ENCODE measurements around the gene TRERF1. TPM values are rescaled to one million over a fixed set of nuclear protein-coding genes. Genes with fewer than 3 reads are reported as not detected.

TRERF1 gene
- total and polyA plus RNA-seq, 2 of the 8 experiments (the other 6 are each of a cell fraction or from before 2014, with no cell fraction given) = 10.8 to 21.5 TPM

- H3K4me1 ChIP-seq (replicated peaks in 1 of 4; ENCODE audit: control insufficient read depth in 3 of 4, insufficient read depth in 4 of 4, low read length in 3 of 4) = no peaks in the 10 kb centered on the region
- no peak overlapping the region for H3K18ac ChIP-seq (ENCODE audit: extremely low read depth, low read length)
- H4K20me1 ChIP-seq (replicated peaks in 1 of 2; ENCODE audit: control insufficient read depth in 1 of 2, insufficient read depth in 2 of 2, low read length in 2 of 2) = no peaks in the 10 kb centered on the region
- H3K23me2 ChIP-seq (ENCODE audit: low read depth, low read length) = 0 out of 2 replicates have a peak, but pooled peaks cover 3% of the 10 kb centered on the region
- no peak overlapping the region for H3K14ac ChIP-seq (ENCODE audit: insufficient read length)
- no peaks in the 10 kb centered on the region for H3K27me3 ChIP-seq (replicated peaks in 1 of 4; ENCODE audit: control insufficient read depth in 3 of 4, extremely low read depth in 1 of 4, insufficient read depth in 3 of 4, low read length in 3 of 4)
- H4K8ac ChIP-seq (ENCODE audit: extremely low read depth, insufficient read depth, low read length) = no peak overlapping the region
- POLR2A ChIA-PET (ENCODE audit: partially characterized antibody) = interaction anchor here (0.8 kb wide), 1 partner anchor 12 kb away, joined by 3 read pairs; no protein-coding TSS in a partner anchor
- no peak overlapping the region for H3K27ac ChIP-seq (ENCODE audit: low read depth, low read length)
- DNase-seq (ENCODE audit: low read depth in 1 of 2, low spot score in 2 of 2) (no peak), FAIRE-seq (no peak)
- H2BK120ac ChIP-seq (replicated peaks; ENCODE audit: low read depth, low read length) = no peak overlapping the region
- H3K9me3 ChIP-seq (ENCODE audit: insufficient read depth in 2 of 2, low read depth in 1 of 2, low read length in 1 of 2) = no peaks in the 10 kb centered on the region
- H4K5ac ChIP-seq (ENCODE audit: insufficient read length, low read depth, low read length) = no peak overlapping the region
- H2AK5ac ChIP-seq (ENCODE audit: low read depth, low read length) = no peak overlapping the region
- H2BK20ac ChIP-seq (ENCODE audit: low read length) = no peak overlapping the region
- no peaks in the 10 kb centered on the region for H3K79me2 ChIP-seq (ENCODE audit: control insufficient read depth in 1 of 2, insufficient read depth in 2 of 2, low read length in 2 of 2)
- H2AFZ ChIP-seq (ENCODE audit: low read length) = no peak overlapping the region
- H2BK12ac ChIP-seq (ENCODE audit: low read depth, low read length) = no peak overlapping the region
- WGBS, 2 experiments (ENCODE audit: extremely low coverage in 1 of 2, insufficient coverage in 1 of 2, insufficient read length in 1 of 2, insufficient replicate concordance in 2 of 2, low coverage in 1 of 2, low lambda C conversion rate in 2 of 2, missing lambda C conversion rate in 1 of 2) = 88% methylated on average over 3 of the region's 4 CpGs; no CpG with 5 or more reads in 1 of the 2 experiments
- no peak overlapping the region for H2BK5ac ChIP-seq (ENCODE audit: low read depth, low read length)
- H3K9ac ChIP-seq (replicated peaks in 1 of 4; ENCODE audit: extremely low read depth in 1 of 4, low read depth in 3 of 4, low read length in 3 of 4) = no peak overlapping the region
- no peak overlapping the region for H3K23ac ChIP-seq (ENCODE audit: insufficient read length)
- CTCF ChIA-PET (ENCODE audit: partially characterized antibody) = interaction anchor here (1.1 to 2.2 kb wide), 4 partner anchors 9 to 109 kb away, joined by 4 to 14 read pairs (median 7); partner anchors contain the start of gene GUCA1B
- no peak overlapping the region for H3K4me2 ChIP-seq (ENCODE audit: insufficient read depth in 1 of 2, low read depth in 2 of 2, low read length in 2 of 2)
- peaks cover 6 to 30% (median 21%) of the 10 kb centered on the region in 4 experiments; a peak in 7 of 8 replicates for H3K36me3 ChIP-seq (ENCODE audit: control insufficient read depth in 2 of 4, insufficient read depth in 4 of 4, low read length in 3 of 4)
- H3K4me3 ChIP-seq (ENCODE audit: extremely low read depth in 1 of 4, insufficient read depth in 2 of 4, low read depth in 3 of 4, low read length in 4 of 4) = no peak overlapping the region
- no peaks in the 10 kb centered on the region for H3K79me1 ChIP-seq (ENCODE audit: low read depth, low read length)
- H2BK15ac ChIP-seq (ENCODE audit: low read length) = no peak overlapping the region
- no peak overlapping the region for H4K91ac ChIP-seq (replicated peaks; ENCODE audit: insufficient read length, low read length)
- no peak overlapping the region for H3K56ac ChIP-seq (replicated peaks; ENCODE audit: insufficient read length, low read depth, low read length)
- no peak overlapping the region for H3K4ac ChIP-seq (replicated peaks; ENCODE audit: insufficient read length, low read depth, low read length)
- no peak for TF ChIP-seq CBX8 (IDR thresholded peaks at IDR 0.05; ENCODE audit: borderline replicate concordance, low read depth, low read length)
- TF ChIP-seq SP2 (IDR thresholded peaks at IDR 0.05; ENCODE audit: low read length) = no peak
- TF ChIP-seq GABPA (IDR thresholded peaks at IDR 0.05; ENCODE audit: borderline replicate concordance, insufficient read depth, low read length) = no peak
- no peak for TF ChIP-seq USF2 (IDR thresholded peaks at IDR 0.05; ENCODE audit: low read length)
- TF ChIP-seq SIRT6 (IDR thresholded peaks at IDR 0.05; ENCODE audit: low read length) = no peak
- TF ChIP-seq TAF7 (optimal IDR thresholded peaks at IDR 0.05; ENCODE audit: borderline replicate concordance, low read depth, low read length) = no peak
- TF ChIP-seq PHF8 (conservative IDR thresholded peaks at IDR 0.05; ENCODE audit: low read depth, low read length) = no peak
- TF ChIP-seq RNF2 (IDR thresholded peaks at IDR 0.05; ENCODE audit: borderline replicate concordance, low read depth, low read length, missing control alignments, poor library complexity, severe bottlenecking) = no peak
- no peak for TF ChIP-seq SIX5 (IDR thresholded peaks at IDR 0.05; ENCODE audit: low read depth, low read length)
- TF ChIP-seq RBBP5 (IDR thresholded peaks at IDR 0.05; ENCODE audit: borderline replicate concordance, low read depth, low read length) = no peak
- no peak for TF ChIP-seq JUN (IDR thresholded peaks at IDR 0.05; ENCODE audit: low read depth, low read length)
- no peak for TF ChIP-seq BCL11A (IDR thresholded peaks at IDR 0.05; ENCODE audit: low read depth in 2 of 2, low read length in 2 of 2)
Measured at GRCh38 chr6:42204768-42205282, 246.9 kb downstream of the TRERF1 start.

All from H1 (cell line).